GM12878 (cell line): ENCODE results near the gene C2orf68. TPM values are rescaled to one million over a fixed set of nuclear protein-coding genes. Genes with fewer than 3 reads are reported as not detected.

ENCODE experiments used
- ATAC-seq: fragments of 200-7000 bp; cut with Tn5 transposase; 3 replicates; pipeline ENCODE4 v1.9.1; 2020; ENCODE audit warnings: mild to moderate bottlenecking, moderate library complexity
- BruUV-seq: library from RNA; stranded (reverse); fragments of 400-500 nt; replicated peaks from 2 replicates; lab custom pipeline; 2021; lab: Mats Ljungman, UMichigan
- CTCF ChIA-PET: fragments of 300-600 bp; sonication (Branson Sonifier 250); formaldehyde crosslinking; extraction: SDS; loops from one replicate; lab custom pipeline; 2021; ENCODE audit warnings: inconsistent platforms; lab: Yijun Ruan, JAX
- POLR2A ChIA-PET: fragments of 350-600 bp; formaldehyde crosslinking; extraction: SDS; loops from one replicate; lab custom pipeline; 2021; ENCODE audit warnings: inconsistent platforms; lab: Charles Lee
- RAD21 ChIA-PET: fragments of 300-600 bp; sonication (Branson Sonifier 250); formaldehyde crosslinking; loops from one replicate; lab custom pipeline; 2023; ENCODE audit warnings: antibody characterized with exemption; ENCODE audit not compliant: unreplicated experiment; lab: Charles Lee
- SMC1A ChIA-PET: fragments of 300-600 bp; sonication (Branson Sonifier 250); formaldehyde crosslinking; loops from one replicate; lab custom pipeline; 2023; ENCODE audit not compliant: unreplicated experiment, uncharacterized antibody; lab: Charles Lee
- DNase-seq: peaks from one replicate; pipeline ENCODE4 v3.0.0-alpha.2; 2011; ENCODE audit warnings: low read depth, low spot score
- FAIRE-seq: peaks from 3 replicates; lab custom pipeline; 2011; peaks lifted over from hg19 to GRCh38; lab: Jason Lieb, UNC
- H2AFZ ChIP-seq: 2 replicates; pipeline ENCODE4 v1.6.0; 2011; ENCODE audit warnings: low read depth, low read length, control low read depth; ENCODE audit not compliant: control insufficient read depth
- H3K27ac ChIP-seq: 2 replicates; pipeline ENCODE4 v1.5.1; 2011; ENCODE audit warnings: control low read depth; ENCODE audit not compliant: control insufficient read depth, insufficient read depth
- H3K27me3 ChIP-seq, 2 experiments: replicated peaks in 1 of 2; 2 replicates each; pipeline versions ENCODE4 v1.6.0 to v1.6.1; 2011; ENCODE audit warnings: low read length in 1 of 2; ENCODE audit not compliant: control insufficient read depth in 2 of 2, insufficient read depth in 2 of 2
- H3K36me3 ChIP-seq, 2 experiments: 2 replicates each; pipeline ENCODE4 v1.5.1; 2011; ENCODE audit warnings: low read length in 1 of 2; ENCODE audit not compliant: control insufficient read depth in 2 of 2, insufficient read depth in 2 of 2
- H3K4me1 ChIP-seq: 2 replicates; pipeline ENCODE4 v1.6.1; 2011; ENCODE audit warnings: mild to moderate bottlenecking, low read length, moderate library complexity, mixed read lengths; ENCODE audit not compliant: control insufficient read depth, insufficient read depth
- H3K4me2 ChIP-seq: 2 replicates; pipeline ENCODE4 v1.6.0; 2011; ENCODE audit warnings: control low read depth; ENCODE audit not compliant: control insufficient read depth, insufficient read depth
- H3K4me3 ChIP-seq: fragments of 200-600 bp; sonication (generic); 2 replicates; pipeline ENCODE4 v1.5.1; 2016
- H3K79me2 ChIP-seq: 2 replicates; pipeline ENCODE4 v1.6.0; 2011; ENCODE audit warnings: low read length; ENCODE audit not compliant: control insufficient read depth, insufficient read depth
- H3K9ac ChIP-seq: 2 replicates; pipeline ENCODE4 v1.8.0; 2011; ENCODE audit warnings: low read length, control low read depth, mixed read lengths; ENCODE audit not compliant: control insufficient read depth, insufficient read depth
- H3K9me3 ChIP-seq: replicated peaks from 3 replicates; pipeline ENCODE4 v1.5.1; 2011; ENCODE audit warnings: mild to moderate bottlenecking, low read length; ENCODE audit not compliant: control insufficient read depth, insufficient read depth
- H4K20me1 ChIP-seq: 2 replicates; pipeline ENCODE4 v1.6.0; 2011; ENCODE audit not compliant: control insufficient read depth, insufficient read depth
- CBX3 ChIP-seq: fragments of 200-600 bp; sonication (generic); IDR thresholded peaks from 2 replicates; pipeline ENCODE4 v1.6.1; 2016; ENCODE audit warnings: low read depth, borderline replicate concordance
- JUND ChIP-seq: IDR thresholded peaks from 2 replicates; pipeline ENCODE4 v1.6.1; 2012; ENCODE audit warnings: low read depth, mild to moderate bottlenecking, low read length, improper control_type of control experiment, moderate library complexity
- SMAD5 ChIP-seq: IDR thresholded peaks from 2 replicates; pipeline ENCODE4 v1.6.1; 2016; ENCODE audit warnings: antibody characterized with exemption, low read depth
- SP1 ChIP-seq: IDR thresholded peaks from one replicate; pipeline ENCODE4 v1.6.1; 2011; ENCODE audit warnings: low read depth, low read length
- SREBF2 ChIP-seq: IDR thresholded peaks from 2 replicates; pipeline ENCODE4 v1.6.1; 2012; ENCODE audit warnings: mild to moderate bottlenecking, low read length
- STAT1 ChIP-seq: fragments of 450-650 bp; conservative IDR thresholded peaks from 2 replicates; pipeline ENCODE4 v1.6.1; 2014; ENCODE audit warnings: antibody characterized with exemption, mild to moderate bottlenecking
- TCF3 ChIP-seq: IDR thresholded peaks from 2 replicates; pipeline ENCODE4 v1.6.1; 2012; ENCODE audit warnings: low read depth, mild to moderate bottlenecking, low read length, borderline replicate concordance; ENCODE audit not compliant: insufficient read depth
- USF1 ChIP-seq: IDR thresholded peaks from 2 replicates; pipeline ENCODE4 v1.6.1; 2011; ENCODE audit warnings: borderline replicate concordance, low read depth, mild to moderate bottlenecking, moderate library complexity, mixed read lengths, low read length; ENCODE audit not compliant: insufficient read depth; ENCODE audit errors: extremely low read length
- YBX1 ChIP-seq: fragments of 450-650 bp; IDR thresholded peaks from 2 replicates; pipeline ENCODE4 v1.6.1; 2016; ENCODE audit warnings: antibody characterized with exemption
- ZNF217 ChIP-seq: fragments of 450-650 bp; IDR thresholded peaks from 2 replicates; pipeline ENCODE4 v1.6.1; 2017; ENCODE audit warnings: antibody characterized with exemption, mild to moderate bottlenecking
- WGBS: methylation state at CpG from one replicate; pipeline ENCODE4 v1.1.6; 2016; ENCODE audit warnings: low lambda C conversion rate; ENCODE audit not compliant: insufficient replicate concordance, insufficient coverage; ENCODE audit errors: missing lambda C conversion rate; 5-methylcytosine and 5-hydroxymethylcytosine counted together
- in situ Hi-C: fragments of 300-500 bp; cut with MboI; formaldehyde crosslinking; loops from 9 replicates; pipeline ENCODE4 v1.14.3; 2018; ENCODE audit warnings: mixed read lengths
- intact Hi-C: fragments of 100-400 bp; cut with micrococcal nuclease; formaldehyde crosslinking; loops from one replicate; pipeline ENCODE4 v1.14.2; 2022; ENCODE audit not compliant: unreplicated experiment
- polyA plus RNA-seq, 11 experiments: library from polyadenylated mRNA; depleted of rRNA in 4 of 11; unstranded in 6 of 11; stranded (reverse) in 5 of 11; fragments of >200 nt; fragmentation: Nextera tagmentation in 4 of 11; fragmentation: Illumina TruSeq in 1 of 11; extraction: Ambion mirVana in 4 of 11; extraction: Trizol in 1 of 11; gene quantifications; 1 replicate in 1 of 11; 2 replicates in 10 of 11; pipeline versions ENCODE4 v1.2.1 to v1.2.3, GENCODE V29; 2011 to 2016; ENCODE audit warnings: inconsistent platforms in 2 of 11, missing spikeins in 2 of 11, low read depth in 1 of 11
- total RNA-seq, 4 experiments: library from RNA; depleted of rRNA in 3 of 4; stranded (reverse); fragments of >200 nt in 3 of 4; fragmentation: Illumina TruSeq in 1 of 4; extraction: Trizol in 1 of 4; gene quantifications; 2 replicates each; pipeline versions ENCODE4 v1.2.1 to v1.2.3, GENCODE V29; 2013 to 2021

The C2orf68 gene
- total and polyA plus RNA-seq, 10 of the 15 experiments (the other 5 are each of a cell fraction or from before 2014, with no cell fraction given): 12.7 to 56.1 (median 28.4) TPM

- CTCF ChIA-PET: no interaction called here
- FAIRE-seq (no peak), ATAC-seq (no peak), DNase-seq (no peak)
- SMC1A ChIA-PET: no interaction called here
- POLR2A ChIA-PET: no interaction called here
- Histone ChIP-seq H3K4me3 (no peak overlapping the region), H4K20me1 (no peaks in the 10 kb centered on the region), H3K36me3 (no peaks in the 10 kb centered on the region), H2AFZ (no peak overlapping the region), H3K9me3 (no peaks in the 10 kb centered on the region), H3K27me3 (no peaks in the 10 kb centered on the region), H3K4me2 (no peak overlapping the region), H3K79me2 (no peaks in the 10 kb centered on the region; the same call in 1 of the 2 replicates), H3K4me1 (peaks cover 14% of the 10 kb centered on the region), H3K9ac (no peak overlapping the region), H3K27ac (no peak overlapping the region)
- no TSS peak for BruUV-seq
- 92% methylated on average over 4 of the region's 4 CpGs for WGBS
- RAD21 ChIA-PET: no interaction called here
- TF ChIP-seq SMAD5: no peak
- TF ChIP-seq ZNF217: no peak
- TF ChIP-seq STAT1: no peak
- no peak for TF ChIP-seq JUND
- no peak for TF ChIP-seq USF1
- no peak for TF ChIP-seq CBX3
- no peak for TF ChIP-seq YBX1
- TF ChIP-seq TCF3: no peak
- no peak for TF ChIP-seq SREBF2
- no peak for TF ChIP-seq SP1
- in situ Hi-C loops (no loop called here), intact Hi-C loops (no loop called here)
Measured at GRCh38 chr2:85589181-85589580, 22.7 kb downstream of the C2orf68 start.
